Ishikawa (cell line): ENCODE measurements around the gene CPNE2.

ENCODE experiments used
- CEBPB ChIP-seq: IDR thresholded peaks from 2 replicates; pipeline ENCODE4 v1.6.1; 2012
- CREB1 ChIP-seq: IDR thresholded peaks from 2 replicates; pipeline ENCODE4 v1.6.1; 2012; ENCODE audit warnings: low read depth
- EGR1 ChIP-seq: IDR thresholded peaks from 2 replicates; pipeline ENCODE4 v1.6.1; 2012
- EP300 ChIP-seq: IDR thresholded peaks from 2 replicates; pipeline ENCODE4 v1.6.1; 2012; ENCODE audit warnings: borderline replicate concordance
- FOXM1 ChIP-seq: IDR thresholded peaks from 2 replicates; pipeline ENCODE4 v1.6.1; 2012; ENCODE audit warnings: low read depth, borderline replicate concordance
- MAX ChIP-seq: IDR thresholded peaks from 2 replicates; pipeline ENCODE4 v1.6.1; 2012
- NFIC ChIP-seq: IDR thresholded peaks from 2 replicates; pipeline ENCODE4 v1.6.1; 2012
- RAD21 ChIP-seq: IDR thresholded peaks from 2 replicates; pipeline ENCODE4 v1.6.1; 2012; ENCODE audit warnings: low read depth
- REST ChIP-seq: IDR thresholded peaks from 2 replicates; pipeline ENCODE4 v1.6.1; 2012; ENCODE audit warnings: low read depth, mild to moderate bottlenecking
- TAF1 ChIP-seq: IDR thresholded peaks from 2 replicates; pipeline ENCODE4 v1.6.1; 2012; ENCODE audit warnings: low read depth, mild to moderate bottlenecking
- TCF12 ChIP-seq: IDR thresholded peaks from 2 replicates; pipeline ENCODE4 v1.6.1; 2012; ENCODE audit warnings: low read depth
- TEAD4 ChIP-seq: IDR thresholded peaks from 2 replicates; pipeline ENCODE4 v1.6.1; 2012
- USF1 ChIP-seq: IDR thresholded peaks from 2 replicates; pipeline ENCODE4 v1.6.1; 2012
- YY1 ChIP-seq: IDR thresholded peaks from 2 replicates; pipeline ENCODE4 v1.6.1; 2012; ENCODE audit warnings: low read depth
- ZBTB7A ChIP-seq: IDR thresholded peaks from 2 replicates; pipeline ENCODE4 v1.6.1; 2012; ENCODE audit warnings: low read depth

CPNE2 gene

DNA sequence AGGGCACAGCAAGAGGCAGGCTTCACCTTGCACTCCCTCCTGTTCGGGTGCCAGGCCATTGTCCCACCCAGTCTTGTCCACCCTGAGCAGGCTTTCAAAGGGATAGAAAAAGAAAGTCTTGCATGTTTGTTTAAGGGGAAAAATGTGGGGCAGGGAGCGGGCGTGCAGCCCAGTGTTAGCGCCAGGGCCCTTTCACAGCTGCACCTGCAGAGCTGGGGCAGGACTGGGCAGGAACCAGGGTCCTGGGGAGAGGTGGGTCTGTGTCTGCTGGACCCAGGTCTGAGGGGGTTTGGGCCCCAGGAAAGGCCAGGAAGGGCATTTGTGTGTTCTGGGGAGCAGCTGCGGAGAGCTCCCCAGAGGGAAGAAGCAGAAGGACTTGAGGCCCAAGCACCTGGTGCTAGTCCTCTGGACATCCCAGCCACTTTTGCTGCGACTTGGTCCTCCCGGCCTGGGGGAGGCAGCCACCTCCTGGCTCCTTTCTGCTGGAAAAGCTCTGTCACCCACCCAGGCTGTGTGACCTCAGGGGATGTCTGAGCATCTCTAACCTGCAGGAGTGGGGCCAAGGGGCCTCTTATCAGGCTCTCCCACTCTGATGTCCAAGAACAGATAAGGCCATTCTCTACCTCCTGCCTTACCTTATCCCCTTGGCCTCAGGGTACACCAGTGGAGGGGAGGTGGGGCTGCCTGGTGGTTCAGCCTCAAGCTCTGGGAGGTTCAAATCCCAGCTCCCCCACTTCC, 48.7 kb downstream of the CPNE2 start:
- TF ChIP-seq MAX (no peak), FOXM1 (no peak), TEAD4 (no peak), NFIC (no peak), CREB1 (no peak), EP300 (no peak), TAF1 (no peak), REST (no peak), CEBPB (no peak), USF1 (no peak), ZBTB7A (no peak), YY1 (no peak), RAD21 (no peak)

DNA sequence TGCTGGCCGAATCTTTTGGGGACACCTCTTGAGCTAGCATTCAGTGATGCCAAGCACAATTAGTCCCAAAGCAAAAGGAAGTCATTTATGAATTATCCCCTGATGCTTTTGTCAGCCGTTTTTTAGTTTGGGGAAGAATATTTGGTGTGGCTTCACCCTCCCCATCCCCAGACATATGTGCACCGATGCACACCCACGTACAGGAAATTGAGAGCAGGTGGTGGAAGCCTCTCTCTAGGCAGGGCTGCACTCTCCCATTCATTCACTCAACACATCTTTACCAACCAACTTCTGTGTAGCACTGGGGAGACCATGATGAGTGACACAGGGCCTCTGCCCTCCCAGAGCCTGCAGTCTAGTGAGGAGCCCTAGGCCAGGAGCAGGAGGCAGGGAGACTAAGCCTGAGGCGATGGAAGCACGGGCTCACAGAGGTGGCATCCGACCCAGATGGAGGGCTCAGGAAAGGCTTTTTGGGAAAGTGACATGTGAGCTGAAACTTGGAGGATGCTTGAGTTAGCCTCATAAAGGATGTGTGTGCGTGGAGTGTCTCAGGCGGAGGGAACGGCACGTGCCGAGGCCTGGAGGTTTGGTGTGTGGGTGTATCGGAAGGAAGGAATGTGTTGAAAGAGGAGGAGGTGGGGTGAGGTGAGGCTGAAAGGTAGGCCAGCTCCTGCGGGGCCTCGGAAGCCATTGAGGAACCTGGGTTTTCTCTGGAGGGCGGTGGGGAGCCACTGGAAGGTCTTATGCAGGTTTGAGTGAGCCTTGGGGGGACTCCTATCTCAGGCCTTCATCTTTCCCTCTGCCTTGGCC, 49.6 kb downstream of the CPNE2 start:
- no peak for TF ChIP-seq NFIC
- TF ChIP-seq MAX: no peak
- TF ChIP-seq FOXM1: no peak
- no peak for TF ChIP-seq CEBPB

GRCh38 chr16:57143149-57143921, 51.0 kb downstream of the CPNE2 start:
- no peak for TF ChIP-seq USF1
- no peak for TF ChIP-seq TAF1
- no peak for TF ChIP-seq CREB1
- TF ChIP-seq TEAD4: no peak
- no peak for TF ChIP-seq FOXM1
- TF ChIP-seq EP300: no peak

- no peak for TF ChIP-seq NFIC
- no peak for TF ChIP-seq TAF1
- no peak for TF ChIP-seq REST
- TF ChIP-seq CREB1: no peak
- no peak for TF ChIP-seq RAD21
Observed at GRCh38 chr16:57144027-57144426, 51.6 kb downstream of the CPNE2 start.

- TF ChIP-seq YY1 (no peak), TAF1 (no peak), USF1 (no peak), TCF12 (no peak), CEBPB (no peak), ZBTB7A (no peak), FOXM1 (no peak), EGR1 (no peak), MAX (no peak)
Observed at GRCh38 chr16:57145046-57146021, 53.0 kb downstream of the CPNE2 start.
